Measurements from ENCODE around the gene KRTAP10-9.
"Not testable (repeated sequence)": the region's sequence is repeated elsewhere in the genome, so short reads cannot be mapped to it uniquely, and the experiment has no call there.

KRTAP10-9 gene

DNA sequence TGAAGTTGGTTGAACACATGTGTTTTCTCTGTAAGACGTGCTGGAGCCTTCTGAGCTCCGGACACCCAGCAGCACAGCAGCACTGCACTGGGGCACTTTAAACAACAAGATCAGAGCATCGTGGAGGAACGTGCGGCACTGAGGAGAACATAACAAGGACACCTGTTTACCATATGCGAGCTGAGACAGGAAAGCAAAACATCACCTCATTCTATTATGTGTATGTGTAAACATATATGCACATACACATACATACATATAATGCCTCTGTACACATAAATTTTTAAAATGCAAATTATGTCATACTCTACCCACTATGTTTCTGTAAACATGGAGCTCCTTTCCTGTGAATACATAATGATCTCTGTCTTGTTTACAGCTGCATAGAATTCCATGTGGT lies 31.4 kb upstream of the KRTAP10-9 start:
- no peak for DNase-seq (ENCODE audit: low read depth)

DNA sequence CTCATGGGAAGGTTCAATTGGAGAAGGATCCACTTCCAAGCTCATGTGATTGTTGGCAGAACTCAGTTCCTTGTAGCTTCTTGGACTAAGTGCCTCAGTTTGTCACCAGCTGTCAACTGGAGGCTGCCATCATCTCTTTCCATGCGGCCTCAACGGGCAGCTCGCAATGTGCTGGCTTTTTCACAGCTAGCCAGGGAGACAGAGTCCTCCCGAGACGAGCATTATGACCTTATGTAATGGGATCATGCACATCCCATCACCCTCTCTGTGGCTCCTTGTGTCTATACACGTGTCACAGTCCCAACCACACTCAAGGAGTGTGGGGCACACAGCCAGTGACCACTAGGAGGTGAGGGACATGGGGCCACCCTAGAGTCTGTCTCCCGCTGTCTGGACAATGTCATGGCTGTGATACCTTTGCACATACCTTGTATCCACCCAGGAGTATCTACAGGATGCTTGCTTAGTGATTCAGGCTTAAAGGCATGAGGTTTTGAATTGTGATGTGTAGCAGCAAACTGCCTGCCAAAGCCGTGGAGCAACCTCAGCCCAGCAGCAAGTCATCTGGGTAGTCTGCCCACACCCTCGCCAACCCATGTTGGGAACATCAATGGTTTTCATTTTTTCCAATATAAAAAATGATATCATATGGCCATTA lies 30.7 kb upstream of the KRTAP10-9 start:
- DNase-seq (ENCODE audit: low read depth): no peak

DNA sequence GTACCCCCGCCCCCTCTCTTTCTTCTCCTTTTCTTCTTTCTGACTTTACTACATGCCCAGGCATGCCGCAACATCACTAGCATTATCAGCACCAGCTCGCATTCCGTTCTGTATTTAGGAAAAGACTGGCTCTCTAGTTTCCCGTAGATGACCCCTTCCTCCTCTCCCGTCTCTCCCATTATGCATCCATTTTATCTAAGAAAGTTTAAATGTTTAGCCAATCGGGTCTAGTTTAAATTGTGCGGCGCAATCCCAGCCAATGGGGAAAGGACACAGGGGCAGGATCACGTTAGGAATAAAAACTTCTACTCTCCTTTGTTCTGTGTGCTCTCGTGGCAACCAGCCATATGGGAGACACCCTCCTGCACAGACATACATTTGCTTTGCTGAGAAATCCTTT lies 28.8 kb upstream of the KRTAP10-9 start:
- no peak for DNase-seq (ENCODE audit: low read depth)

DNA sequence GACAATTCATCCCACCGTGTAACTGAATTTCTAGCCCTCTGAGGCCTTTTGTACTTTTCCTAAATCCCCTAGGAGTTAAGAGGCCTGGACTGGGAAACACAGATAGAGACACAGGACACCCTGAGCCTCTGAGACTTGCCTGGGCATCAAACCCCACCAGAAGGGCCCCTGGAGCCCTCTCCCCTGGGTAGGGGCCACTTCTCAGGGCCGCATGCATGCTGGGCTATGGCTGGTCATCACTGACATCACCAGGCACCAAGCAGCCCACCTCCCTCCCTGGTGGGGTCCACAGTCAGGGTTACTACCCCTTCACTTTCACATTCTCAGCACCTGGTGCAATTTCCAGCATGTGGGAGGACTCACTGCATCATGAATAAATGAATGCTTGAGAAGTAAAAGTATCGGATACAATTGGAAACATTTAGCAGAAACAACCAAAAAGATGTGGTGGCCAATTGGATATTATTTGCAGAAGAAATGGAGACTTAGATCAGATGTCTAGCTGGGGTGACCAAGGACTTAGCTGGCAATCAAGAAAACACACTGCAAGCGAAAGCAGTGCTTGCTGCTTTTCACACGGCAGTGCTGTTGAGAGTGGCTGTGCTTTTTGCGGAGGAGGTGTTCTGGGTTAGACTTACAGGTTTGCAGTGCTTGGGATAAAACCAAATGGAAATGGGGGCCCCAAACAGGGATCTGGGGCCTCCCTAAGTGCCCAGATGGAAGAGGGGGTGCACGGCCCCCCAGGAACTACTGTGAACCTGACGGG lies 27.4 kb upstream of the KRTAP10-9 start:
- no peak for DNase-seq (ENCODE audit: low read depth)

DNA sequence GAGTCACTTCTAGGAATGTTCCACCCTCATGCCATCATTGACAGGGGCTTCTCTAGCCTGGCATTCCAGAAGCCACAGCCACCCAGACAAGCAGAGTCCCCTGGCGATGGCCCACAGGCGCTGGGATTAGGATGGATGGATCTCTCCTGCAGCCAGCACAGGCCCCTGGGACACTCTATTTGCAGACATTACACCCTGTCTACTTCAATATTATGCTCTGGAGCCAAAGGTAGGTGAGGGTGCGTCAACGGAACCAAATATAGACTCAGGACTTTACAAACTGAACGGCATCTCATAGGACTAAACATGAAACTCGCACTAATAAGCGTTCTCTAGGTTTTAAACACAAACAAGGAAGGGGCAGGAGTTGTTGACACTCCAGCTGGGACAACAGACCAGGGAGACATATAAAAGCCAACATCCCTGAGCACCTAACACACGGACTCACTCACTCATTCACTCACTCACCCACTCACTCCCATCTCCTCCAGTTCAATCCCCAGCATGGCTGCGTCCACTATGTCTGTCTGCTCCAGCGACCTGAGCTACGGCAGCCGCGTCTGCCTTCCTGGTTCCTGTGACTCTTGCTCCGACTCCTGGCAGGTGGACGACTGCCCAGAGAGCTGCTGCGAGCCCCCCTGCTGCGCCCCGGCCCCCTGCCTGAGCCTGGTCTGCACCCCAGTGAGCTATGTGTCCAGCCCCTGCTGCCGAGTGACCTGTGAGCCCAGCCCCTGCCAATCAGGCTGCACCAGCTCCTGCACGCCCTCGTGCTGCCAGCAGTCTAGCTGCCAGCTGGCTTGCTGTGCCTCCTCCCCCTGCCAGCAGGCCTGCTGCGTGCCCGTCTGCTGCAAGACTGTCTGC lies 26.5 kb upstream of the KRTAP10-9 start, which contains the start of gene KRTAP10-7:
Gene KRTAP10-7 (plus strand): TSS at position 480 of the 861 bp plus-strand sequence. CDS start 25 bp downstream, at position 505.
- not testable (repeated sequence) for DNase-seq (ENCODE audit: low read depth)

GRCh38 chr21:44601091-44601490 lies 25.8 kb upstream of the KRTAP10-9 start:
- DNase-seq (ENCODE audit: low read depth): not testable (repeated sequence)

DNA sequence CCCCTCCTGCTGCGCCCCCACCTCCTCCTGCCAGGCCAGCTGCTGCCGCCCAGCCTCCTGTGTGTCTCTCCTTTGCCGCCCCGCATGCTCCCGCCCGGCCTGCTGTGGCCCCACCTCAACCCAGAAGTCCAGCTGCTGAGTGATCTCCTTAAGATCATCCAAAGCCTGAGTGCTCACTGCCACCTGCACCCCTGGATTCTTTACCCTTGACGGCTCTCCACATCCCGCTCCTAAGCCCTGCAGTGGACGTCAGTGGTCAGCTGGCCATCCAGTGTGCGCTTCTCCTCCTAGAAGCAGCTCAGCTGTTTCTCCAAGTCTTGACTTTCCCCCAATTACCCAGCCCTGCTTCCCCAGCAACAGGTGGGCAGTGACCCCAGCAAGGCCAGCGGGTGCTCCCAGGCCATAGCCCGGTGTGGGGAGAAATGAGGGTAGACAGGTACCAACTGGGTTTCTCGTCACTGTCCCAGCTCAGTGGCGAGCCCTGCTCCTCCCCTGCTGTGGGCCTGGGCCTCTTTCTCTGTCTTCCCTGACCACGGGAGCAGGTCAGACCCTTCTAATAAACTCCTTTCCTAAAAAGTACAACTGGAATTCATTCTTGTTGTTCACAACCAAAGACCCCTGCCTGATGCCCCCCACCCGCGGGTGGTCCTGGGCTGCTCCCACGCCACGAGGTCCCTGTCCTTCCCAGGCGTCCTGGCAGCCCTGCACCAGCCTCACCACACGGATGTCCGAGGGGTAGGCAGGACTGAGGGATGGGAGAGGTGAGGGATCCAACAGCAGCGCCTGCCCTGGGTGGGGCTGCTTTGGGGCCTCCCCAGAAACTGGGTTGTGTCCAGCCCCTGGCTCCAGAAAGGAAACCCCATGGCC lies 25.1 kb upstream of the KRTAP10-9 start:
- no peak for DNase-seq (ENCODE audit: low read depth)

DNA sequence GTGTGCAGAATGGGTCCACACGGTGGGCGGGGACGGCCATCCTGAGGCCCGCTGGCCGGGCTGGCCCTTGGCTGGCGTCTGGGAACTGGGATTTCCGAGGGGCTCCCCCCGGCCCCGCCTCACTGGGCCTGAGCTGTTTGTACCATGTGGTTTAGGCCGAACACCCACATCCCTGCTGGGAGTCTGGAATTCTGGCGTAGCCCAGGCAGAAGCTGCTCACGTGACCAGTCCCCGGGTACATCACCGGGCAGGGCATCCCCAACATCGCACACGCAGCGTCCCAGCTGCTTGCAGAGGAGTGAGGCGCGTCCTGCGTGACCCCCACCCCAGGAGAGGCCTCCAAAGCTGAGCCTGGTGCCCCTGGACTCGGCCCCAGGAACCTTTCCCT lies 24.4 kb upstream of the KRTAP10-9 start:
- DNase-seq (ENCODE audit: low read depth): no peak

GRCh38 chr21:44603109-44603875 lies 23.6 kb upstream of the KRTAP10-9 start:
- no peak for DNase-seq (ENCODE audit: low read depth)

GRCh38 chr21:44603911-44604310 lies 23.0 kb upstream of the KRTAP10-9 start:
- no peak for DNase-seq (ENCODE audit: low read depth)

DNA sequence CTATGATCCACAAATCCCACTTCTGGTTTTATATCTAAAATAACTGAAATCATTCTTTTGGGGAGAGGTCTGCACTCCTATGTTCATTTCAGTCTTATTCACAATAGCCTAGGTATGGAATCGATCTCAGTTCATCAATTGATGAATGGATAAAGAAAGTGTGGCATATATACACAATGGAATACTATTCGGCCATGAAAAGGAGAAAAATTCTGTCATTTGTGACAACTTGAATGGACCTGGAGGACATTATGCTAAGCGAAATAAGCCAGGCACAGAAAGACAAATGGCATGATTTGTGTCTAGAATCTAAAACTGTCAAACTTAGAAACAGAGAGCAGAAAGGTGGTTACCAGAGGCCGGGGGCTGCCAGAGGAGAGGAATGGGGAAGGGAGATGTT lies 20.4 kb upstream of the KRTAP10-9 start:
- DNase-seq (ENCODE audit: low read depth): no peak

- no peak for DNase-seq (ENCODE audit: low read depth)
Measured at GRCh38 chr21:44609193-44609592, 17.7 kb upstream of the KRTAP10-9 start.

- not testable (repeated sequence) for DNase-seq (ENCODE audit: low read depth)
Measured at GRCh38 chr21:44610157-44610843, 16.6 kb upstream of the KRTAP10-9 start.

DNA sequence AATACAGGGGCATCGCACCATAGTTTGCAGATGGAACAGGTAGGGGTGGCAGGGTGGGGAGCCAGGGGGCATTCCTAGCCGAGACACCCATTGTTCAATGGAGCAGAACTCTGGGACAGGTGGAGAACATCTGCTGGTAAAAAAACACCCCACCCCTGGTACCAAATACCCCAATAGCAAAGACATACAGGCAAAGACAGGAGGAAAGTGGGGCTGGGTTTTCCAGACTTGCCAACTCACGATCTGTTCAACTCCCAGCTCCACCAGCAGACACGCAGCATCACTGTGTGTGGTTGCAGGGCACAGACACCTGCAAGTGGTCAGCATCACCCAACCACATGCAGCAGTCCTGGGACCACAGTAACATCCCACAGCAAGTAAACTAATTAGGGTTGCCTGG lies 15.3 kb upstream of the KRTAP10-9 start:
- no peak for DNase-seq (ENCODE audit: low read depth)

DNA sequence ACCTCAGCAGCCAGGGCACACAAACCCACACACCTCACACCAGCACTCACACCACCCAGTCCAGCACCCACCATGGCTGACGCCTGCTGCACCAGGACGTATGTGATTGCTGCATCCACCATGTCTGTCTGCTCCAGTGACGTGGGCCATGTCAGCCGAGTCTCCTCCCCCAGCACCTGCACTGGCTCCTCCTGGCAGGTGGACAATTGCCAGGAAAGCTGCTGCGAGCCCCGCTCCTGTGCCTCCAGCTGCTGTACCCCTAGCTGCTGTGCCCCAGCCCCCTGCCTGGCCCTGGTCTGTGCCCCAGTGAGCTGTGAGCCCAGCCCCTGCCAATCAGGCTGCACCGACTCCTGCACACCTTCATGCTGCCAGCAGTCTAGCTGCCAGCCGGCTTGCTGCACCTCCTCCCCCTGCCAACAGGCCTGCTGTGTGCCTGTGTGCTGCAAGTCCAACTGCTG lies 14.8 kb upstream of the KRTAP10-9 start, which contains the start of gene KRTAP10-8:
Gene KRTAP10-8 (plus strand): TSS at position 51 of the 458 bp plus-strand sequence. CDS start 22 bp downstream, at position 73.
- DNase-seq (ENCODE audit: low read depth): no peak

DNA sequence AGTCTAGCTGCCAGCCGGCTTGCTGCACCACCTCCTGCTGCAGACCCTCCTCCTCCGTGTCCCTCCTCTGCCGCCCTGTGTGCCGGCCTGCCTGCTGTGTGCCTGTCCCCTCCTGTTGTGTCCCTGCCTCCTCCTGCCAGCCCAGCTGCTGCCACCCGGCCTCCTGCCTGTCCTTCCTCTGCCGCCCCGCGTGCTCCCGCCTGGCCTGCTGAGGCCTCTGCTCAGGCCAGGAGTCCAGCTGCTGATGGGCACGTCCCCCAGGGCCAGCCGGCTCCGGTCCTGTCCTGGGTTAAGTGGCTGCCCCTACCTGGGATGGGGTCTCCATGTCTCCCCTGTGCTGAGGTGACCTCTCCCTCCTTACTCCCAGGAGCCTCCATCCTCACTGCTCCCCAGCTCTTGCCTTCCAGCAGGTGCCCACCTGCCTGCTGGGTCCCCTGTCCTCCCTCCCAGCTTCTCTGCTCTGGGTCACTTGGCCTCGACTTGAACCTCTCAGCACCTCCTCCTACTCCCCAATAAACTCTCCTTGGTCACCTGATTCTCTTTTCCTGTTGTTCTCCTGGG lies 14.1 kb upstream of the KRTAP10-9 start:
- no peak for DNase-seq (ENCODE audit: low read depth)

DNA sequence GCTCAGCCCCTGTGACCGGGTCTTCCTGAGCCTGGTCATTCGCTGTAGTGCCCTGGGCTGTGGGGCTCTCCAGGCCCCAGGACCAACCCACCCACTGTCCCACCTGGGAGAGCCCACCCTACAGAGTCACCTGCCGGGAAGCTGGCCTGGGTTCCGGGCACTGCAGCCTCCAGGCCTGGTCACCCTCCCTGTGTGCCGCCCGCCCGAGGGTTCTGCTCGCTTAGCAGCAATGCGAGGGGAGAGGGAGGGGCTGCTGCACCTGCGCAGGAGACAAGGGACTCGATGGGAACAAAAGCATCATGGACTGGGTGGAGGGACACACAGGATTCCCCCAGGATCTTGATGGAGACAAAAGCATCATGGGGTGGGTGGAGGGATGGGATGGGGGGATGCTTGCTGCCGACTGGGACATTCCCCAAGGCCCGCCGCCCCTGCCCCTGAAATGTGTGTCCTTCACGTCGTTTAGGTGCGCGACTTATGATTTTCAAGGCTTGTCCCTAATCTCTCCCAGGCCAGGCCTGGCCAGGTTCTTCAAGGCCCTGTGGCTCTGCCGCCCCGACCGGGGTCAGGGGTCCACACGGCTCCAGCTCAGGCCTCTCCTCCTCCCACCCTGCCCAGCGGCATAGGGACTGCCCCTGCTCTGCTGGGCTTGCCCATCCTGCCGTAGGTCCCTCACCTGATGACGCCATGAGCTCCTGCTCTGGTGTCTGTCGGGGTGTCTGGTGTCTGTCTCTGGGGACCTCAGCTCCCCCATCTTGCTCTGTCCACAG lies 13.3 kb upstream of the KRTAP10-9 start:
- no peak for DNase-seq (ENCODE audit: low read depth)

GRCh38 chr21:44614161-44614631 lies 12.7 kb upstream of the KRTAP10-9 start:
- no peak for DNase-seq (ENCODE audit: low read depth)

GRCh38 chr21:44614961-44615391 lies 11.9 kb upstream of the KRTAP10-9 start:
- no peak for DNase-seq (ENCODE audit: low read depth)

All from non-pigmented ciliary epithelial cell (primary cell).